GM10847 (cell line): ENCODE data around the gene TEX38.
A peak's percentile ranks its signal among the peaks of the same experiment; 100 is the strongest.

ENCODE experiments used
- POLR2A ChIP-seq: IDR thresholded peaks from 2 replicates; pipeline ENCODE4 v1.6.1; 2011; ENCODE audit not compliant: insufficient read length; ENCODE audit errors: extremely low read depth

TEX38 gene

DNA sequence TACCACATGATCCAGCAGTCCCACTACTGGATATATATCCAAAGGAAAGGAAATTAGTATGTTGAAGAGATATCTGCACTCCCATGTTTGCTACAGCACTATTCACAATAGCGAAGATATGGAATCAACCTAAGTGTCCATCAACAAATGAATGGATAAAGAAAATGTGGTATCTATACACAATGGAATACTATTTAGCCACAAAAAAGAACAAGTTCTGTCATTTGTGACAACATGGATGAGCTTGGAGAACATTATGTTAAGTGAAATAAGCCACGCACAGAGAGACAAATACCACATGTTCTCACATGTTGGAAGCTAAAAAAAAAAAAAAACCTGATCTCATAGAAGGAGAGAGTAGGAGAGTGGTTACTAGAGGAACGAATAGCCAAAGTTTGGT, 21.2 kb upstream of the TEX38 start:
- no peak for TF ChIP-seq POLR2A

DNA sequence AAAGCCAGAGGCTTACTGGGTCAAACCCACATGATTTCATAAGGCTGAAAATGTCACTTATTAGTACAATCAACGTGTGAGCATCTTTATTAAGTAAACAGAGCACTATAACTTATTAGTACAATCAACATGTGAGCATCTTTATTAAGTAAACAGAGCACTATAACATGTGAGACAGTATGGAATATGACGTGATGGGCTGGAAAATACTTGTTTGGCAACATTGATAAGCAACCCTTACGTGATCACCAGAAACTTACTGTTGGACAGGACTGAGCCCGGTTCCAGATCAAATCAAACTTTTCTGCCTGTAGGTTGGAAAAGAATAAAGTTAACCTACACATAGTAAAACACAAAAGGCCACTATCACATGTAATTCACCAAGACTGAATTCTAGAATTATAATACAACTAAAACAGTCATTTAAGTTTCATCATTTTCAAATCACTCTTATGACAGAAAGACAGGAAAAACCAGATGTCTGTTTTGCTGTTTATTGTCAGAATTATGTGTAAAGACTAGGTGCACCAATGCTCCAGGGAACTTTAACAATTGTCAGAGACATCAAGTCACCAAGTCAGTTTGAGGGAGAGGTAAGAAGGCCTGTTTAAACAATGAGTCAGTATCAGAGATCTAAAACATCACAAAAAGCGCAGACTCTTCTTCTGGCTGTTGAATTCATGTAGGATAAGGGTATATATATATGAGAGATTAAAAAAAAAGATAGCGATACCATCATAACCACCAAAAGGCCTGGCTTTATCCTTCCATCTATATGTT, 19.1 kb upstream of the TEX38 start:
- no peak for TF ChIP-seq POLR2A

DNA sequence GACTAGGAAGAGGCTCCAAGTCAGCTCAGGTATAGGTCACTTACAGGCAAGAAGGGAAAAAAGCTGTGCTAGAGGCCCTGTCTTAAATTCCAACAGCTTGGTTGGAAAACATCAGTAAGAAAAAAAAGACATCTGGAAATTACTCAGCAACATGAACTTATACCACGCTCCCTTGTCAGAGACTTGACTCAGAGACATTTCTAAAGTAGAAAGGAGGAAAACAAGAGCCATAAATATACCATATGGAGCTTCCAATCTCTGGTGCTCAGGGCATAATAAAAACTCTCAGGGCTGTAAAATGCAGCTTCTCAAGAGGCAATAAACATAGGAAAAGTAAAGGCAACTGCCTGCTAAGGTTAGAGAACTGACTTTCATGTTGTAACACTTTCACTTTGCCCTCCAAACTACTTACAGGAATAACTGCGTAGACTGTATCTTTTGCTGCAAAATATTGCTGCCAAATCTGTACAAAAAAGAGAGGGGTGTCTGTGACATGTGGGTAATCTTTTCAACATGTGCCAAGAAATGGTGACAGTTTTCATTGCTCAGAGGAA, 18.2 kb upstream of the TEX38 start:
- no peak for TF ChIP-seq POLR2A

DNA sequence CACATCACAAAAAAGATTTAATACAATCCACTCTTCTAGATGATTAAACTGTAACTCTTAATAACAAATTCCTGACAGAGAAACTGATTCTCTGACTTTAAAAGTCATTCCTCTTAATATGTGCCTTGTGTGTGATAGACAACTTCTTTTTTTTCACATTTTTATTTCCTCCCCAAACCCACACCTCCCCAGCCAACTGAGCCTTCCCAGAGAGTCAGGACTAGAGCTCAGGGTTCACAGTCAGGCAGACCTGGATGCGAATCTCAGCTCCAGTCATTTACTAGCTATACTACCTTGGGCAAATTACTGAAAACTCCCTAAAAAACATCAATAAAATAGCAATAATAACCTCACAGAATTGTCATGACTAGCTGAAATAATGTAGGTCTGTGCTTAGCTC, 17.6 kb upstream of the TEX38 start:
- no peak for TF ChIP-seq POLR2A

DNA sequence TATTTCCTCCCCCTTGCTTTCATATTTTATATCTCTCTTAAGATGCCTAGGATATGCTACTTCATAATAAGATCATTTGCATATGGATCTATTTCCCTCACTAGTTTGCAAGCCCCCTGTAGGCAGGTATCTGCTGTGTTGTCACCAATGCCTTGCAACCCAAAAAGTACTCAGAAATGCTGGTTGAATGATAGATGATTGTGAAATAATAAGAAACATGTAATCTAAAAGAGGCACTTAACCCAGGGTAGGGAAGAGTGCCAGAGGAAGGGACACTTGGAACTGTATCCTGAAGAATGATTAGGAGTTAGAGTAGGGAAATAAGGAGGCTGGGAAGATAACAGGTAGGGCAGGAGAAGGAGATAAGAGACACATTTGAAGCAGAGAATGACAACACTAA, 15.8 kb upstream of the TEX38 start:
- TF ChIP-seq POLR2A: no peak

DNA sequence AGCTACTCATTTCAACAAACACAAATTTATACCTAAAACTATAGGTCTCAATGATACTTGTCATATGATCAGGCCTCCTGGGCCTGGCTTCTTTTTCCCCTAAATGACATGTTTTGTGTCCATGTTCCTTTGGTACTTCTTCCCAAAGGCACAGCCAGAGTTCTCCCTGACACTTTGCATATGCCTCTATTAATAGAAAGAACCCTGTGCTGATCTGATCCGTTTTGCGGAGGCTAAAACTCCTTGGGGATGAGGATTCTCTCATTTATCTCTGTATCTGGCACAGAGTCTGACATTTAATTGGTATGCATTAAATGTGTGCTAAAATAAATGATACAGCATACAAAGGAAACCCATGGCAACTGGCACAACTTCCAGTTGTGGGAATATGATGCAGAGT, 15.0 kb upstream of the TEX38 start:
- TF ChIP-seq POLR2A: no peak

DNA sequence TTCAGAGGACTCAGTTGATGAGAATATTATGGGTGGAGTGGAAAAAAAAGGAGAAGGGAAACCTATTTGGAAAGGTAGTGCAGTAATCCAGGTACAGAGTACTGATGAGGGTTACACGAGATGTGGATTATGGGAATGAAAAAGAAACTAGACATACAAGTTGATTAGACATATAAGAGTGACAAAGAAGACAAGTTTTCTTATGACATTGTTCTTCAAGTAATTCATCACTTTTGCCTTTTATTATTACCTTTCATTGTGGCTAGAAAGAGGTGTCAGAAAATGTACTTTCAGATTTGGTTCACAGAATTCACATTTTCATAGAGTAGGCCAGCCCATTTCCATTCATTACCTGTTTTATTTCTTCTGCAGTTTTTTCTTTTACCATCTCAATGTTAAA, 13.9 kb upstream of the TEX38 start:
- no peak for TF ChIP-seq POLR2A

DNA sequence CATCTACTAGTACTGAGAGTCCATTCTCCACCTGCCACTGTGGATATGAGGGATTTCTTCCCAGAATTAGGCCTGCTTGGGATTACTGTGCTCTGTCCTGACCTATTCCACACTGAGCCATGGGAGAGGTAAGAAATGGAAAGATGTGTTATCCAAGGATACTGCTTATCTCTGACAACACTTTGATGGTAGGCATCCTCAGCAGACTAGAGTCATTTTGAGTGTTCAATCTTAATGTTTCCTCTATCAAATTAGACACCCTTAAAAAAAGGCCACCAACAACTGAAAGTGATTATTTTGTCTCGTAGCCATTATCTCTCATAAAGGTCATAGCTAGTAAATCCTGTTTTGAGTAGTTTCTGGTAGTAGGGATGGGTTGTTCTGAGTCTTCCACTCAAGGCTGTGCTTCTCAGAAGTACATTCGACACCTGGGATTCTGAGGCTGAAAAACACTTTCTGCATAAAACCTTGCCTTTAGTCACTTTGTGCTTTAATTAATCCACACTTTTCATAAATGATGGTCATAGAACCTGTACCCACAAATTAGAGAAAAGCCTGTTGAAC, 12.3 kb upstream of the TEX38 start:
- TF ChIP-seq POLR2A: no peak

DNA sequence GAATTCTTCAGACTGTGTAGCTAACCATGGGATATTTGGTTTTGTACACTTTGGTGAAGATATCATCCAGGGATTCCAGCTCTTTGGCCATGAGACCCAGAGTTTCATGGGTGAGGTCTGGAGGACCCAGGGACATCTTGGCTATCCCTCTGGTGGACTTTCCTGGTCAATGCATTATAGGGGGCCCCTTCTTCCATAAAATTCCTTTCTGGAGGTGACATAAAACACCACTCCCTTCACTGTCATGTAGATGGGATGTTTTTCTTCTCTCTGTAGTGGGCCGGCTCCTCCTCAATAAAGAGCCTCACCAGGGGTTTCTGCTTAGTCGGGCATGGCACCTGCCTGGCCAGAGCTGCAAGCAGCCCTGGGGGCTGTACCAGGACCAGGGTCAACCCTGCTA, 5.7 kb upstream of the TEX38 start:
- no peak for TF ChIP-seq POLR2A

DNA sequence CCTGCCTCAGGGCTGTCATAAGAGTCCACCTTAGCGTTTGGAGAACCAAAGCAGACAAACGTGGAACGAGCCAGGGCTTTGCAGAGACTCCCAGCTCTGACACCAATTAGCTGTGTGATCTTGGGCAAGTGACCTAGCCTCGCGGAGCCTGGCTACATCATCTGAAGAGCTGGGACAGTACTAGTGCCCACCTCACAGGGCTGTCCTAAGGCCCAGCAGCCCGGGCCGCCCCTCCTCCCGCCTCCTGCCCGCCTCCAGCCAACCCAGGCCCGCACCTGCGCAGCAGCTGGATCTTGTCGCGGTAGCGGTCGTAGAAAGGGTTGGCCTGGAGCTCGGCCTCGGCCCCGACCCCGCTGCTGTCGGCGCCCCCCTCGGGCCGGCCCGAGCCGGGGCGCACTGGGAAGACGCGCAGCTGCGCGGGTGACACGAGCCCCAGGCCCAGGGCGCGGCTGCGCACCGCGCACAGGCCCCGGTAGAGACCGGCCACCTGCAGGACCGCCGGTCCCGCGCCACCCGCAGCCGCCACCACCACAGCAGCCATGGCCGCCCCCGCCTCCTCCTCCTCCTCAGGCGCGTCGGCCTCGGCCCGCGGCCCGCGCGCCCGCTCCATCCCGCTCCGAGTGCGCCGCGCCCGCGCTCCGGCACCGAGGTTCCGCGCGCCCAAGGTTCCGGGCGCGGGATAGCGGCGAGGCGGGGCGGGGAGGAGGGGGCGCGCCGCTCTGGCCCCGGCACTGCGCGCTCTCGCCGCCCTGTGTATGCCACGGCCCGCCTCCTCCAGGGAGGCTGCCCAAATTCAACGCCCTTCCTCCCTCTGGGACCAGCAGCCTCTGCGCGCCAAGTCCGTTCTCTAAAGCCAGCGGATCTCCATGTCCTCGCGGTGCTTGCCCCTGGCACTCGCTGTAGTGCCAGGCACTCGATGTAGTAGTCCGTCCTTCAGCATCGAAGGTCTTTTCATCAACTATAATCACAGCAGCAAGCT, 3.6 kb upstream of the TEX38 start, which contains the start of gene ATPAF1:
ATPAF1 (minus strand) TSS at position 583 of the 979 bp plus-strand sequence; CDS start at position 541, 42 bp downstream.
- TF ChIP-seq POLR2A: peak; percentile 61

DNA sequence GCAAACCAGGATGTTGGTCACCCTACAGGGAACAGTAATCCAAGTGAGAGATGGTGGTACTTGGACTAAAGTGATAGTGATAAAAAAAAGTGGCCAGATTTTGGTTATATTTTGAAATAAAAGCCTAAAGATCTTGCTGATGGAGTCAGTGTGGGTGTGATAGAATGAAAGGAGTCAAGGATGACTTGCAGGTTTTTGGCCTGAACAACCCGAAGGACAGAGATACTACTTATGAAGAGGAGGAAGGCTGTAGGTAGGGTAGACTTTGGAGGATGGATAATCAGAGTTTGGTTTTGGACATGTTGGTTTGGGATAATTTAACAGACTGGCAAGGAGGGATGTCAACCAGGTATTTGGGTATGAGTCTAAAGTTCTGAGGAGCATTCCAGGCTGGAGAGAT, 1.5 kb upstream of the TEX38 start:
- TF ChIP-seq POLR2A: no peak

DNA sequence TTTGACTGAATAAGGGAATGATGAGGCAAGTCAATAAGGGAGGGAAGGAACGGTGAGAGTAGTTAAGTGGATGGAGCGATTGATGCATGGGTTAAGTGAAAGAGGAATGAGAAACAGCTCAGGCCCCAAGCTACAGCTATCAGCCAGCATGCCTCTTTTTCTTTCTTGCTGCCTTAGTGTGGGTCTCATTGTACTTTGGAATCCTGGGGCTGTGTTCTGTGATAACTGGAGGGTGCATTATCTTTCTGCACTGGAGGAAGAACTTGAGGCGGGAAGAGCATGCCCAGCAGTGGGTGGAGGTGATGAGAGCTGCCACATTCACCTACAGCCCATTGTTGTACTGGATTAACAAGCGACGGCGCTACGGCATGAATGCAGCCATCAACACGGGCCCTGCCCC, 1.0 kb downstream of the TEX38 start:
- TF ChIP-seq POLR2A: no peak

DNA sequence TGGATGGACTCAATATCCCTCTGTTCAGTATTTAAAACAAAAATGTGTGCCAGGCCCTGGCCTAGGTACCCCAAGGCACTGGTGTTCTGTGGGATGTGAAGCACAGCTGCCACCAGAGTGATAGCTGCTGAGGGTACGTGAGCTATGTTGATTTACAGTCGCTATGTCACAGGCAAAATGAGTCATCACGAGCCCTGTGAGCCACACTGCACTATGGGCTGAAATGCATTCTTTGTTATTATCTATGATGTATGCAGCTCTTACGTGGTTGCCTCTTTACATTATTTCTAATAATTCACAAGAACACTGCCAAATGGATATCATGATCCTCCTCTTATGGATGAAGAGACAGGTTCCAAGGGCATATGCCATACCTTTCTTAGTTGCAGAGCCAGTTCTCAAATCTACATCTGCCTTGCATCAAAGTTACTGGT, 2.1 kb downstream of the TEX38 start:
- no peak for TF ChIP-seq POLR2A

DNA sequence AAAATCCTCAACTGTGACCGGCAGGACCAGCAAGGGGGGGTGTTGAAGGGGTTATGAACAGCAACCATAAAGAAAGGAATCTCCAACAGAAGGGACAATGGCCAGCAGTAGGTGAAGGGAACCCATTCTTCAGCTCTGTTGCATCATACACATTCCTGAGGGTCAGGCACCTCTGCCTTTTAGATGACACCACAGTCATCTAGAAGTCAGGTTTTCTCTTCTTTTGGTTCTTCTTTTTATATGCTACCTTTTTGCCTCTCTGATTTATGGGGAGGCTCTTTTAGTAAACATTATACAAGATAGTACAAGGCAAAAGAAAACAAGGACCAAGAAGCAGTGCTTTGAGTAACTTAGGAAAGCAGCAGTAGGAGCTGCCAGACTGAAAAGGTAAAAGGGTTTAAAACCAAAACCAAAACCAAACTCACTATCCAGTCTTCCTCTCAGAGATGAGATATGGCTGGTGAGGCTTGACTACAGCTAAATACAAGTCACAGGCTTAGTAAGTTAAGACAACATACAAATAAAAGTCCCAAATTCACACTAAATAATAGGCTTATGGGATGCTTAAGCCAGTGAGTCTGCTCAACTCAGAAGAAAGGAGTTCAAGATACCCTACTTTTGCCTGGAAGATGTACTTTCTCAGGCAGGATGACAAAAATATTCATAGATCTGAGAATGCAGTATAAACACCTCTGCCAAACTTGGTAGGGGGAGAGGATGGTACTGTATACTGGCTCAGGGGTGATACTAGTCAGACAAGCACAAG, 4.1 kb downstream of the TEX38 start:
- TF ChIP-seq POLR2A: no peak

DNA sequence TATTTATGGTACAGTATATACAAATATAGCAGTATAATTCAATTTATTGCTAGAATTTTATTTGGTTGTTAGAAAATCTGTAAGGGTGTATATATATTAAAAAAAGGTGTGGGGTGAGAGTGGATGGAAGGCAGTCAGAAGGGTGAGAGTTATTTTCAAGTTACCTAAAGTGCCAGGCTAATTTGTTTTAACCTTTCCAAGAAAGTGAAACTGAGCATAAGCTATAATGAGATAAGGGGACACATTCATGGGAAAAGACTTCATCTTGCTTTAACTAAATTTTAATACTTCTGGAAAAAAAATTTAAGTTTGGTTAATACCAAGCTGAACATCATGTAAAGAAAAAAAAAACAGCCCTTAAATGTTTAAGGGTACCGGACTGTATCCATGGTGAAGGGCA, 4.9 kb downstream of the TEX38 start:
- no peak for TF ChIP-seq POLR2A

DNA sequence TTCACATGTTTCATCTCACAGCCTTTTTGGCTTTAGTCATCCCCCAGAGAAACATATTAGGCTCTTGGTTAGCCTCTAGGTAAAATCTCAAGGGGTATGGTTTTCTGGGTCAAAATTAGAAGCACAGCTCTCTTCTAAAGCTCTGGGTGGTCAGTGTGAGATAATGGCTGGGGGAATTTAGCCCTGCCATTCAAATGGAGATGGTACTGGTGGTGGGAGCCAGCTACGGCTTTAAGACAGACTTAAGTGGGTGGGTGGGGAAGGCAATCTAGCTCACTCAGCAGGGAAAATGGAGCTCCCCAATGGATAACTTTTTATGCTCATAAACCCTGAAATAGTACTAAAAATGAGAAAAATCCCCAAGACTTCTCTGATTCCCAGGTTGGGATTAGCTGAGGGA, 5.7 kb downstream of the TEX38 start:
- no peak for TF ChIP-seq POLR2A
